Endothelial cell of umbilical vein (primary cell): Measurements from ENCODE around the gene NDUFA1. TPM values are rescaled to one million over a fixed set of nuclear protein-coding genes. Genes with fewer than 3 reads are reported as not detected.
"Not testable (repeated sequence)": the region's sequence is repeated elsewhere in the genome, so short reads cannot be mapped to it uniquely, and the experiment has no call there.

Experiments
- Bru-seq: library from RNA; stranded (reverse); fragments of 400-500 nt; gene quantifications from one replicate; lab custom pipeline; 2021; lab: Mats Ljungman, UMichigan
- BruChase-seq, 2 experiments: library from RNA; stranded (reverse); fragments of 400-500 nt; gene quantifications; one replicate each; lab custom pipeline; 2021; lab: Mats Ljungman, UMichigan
- BruUV-seq: library from RNA; stranded (reverse); fragments of 400-500 nt; replicated peaks from 2 replicates; lab custom pipeline; 2021; lab: Mats Ljungman, UMichigan
- CTCF ChIA-PET: fragments of 300-600, 350-600 bp; sonication (Branson Sonifier 250); formaldehyde crosslinking; loops from one replicate; lab custom pipeline; 2021; ENCODE audit warnings: antibody characterized with exemption, inconsistent platforms; lab: Charles Lee
- POLR2A ChIA-PET: fragments of 300-600, 350-600 bp; sonication (Branson Sonifier 250); formaldehyde crosslinking; loops from one replicate; lab custom pipeline; 2021; ENCODE audit warnings: antibody characterized with exemption, inconsistent platforms; lab: Charles Lee
- DNase-seq: peaks from one replicate; pipeline ENCODE4 v3.0.0-alpha.2; 2011; ENCODE audit warnings: low read depth, low spot score
- FAIRE-seq: peaks from 2 replicates; lab custom pipeline; 2011; peaks lifted over from hg19 to GRCh38; lab: Jason Lieb, UNC
- H2AFZ ChIP-seq: 2 replicates; pipeline ENCODE4 v1.6.0; 2012; ENCODE audit warnings: low read depth, low read length, control low read depth, inconsistent platforms
- H3K27ac ChIP-seq: 2 replicates; pipeline ENCODE4 v1.5.1; 2011; ENCODE audit warnings: low read depth, mild to moderate bottlenecking, control low read depth, low read length, moderate library complexity; ENCODE audit not compliant: insufficient read depth
- H3K27me3 ChIP-seq, 2 experiments: 2 replicates each; pipeline versions ENCODE4 v1.6.0 to v1.6.1; 2011; ENCODE audit warnings: low read length in 2 of 2, mixed read lengths in 1 of 2; ENCODE audit not compliant: control insufficient read depth in 2 of 2, insufficient read depth in 2 of 2
- H3K36me3 ChIP-seq, 2 experiments: 2 replicates in 1 of 2; 3 replicates in 1 of 2; pipeline ENCODE4 v1.5.1; 2011; ENCODE audit warnings: low read length in 2 of 2, mild to moderate bottlenecking in 1 of 2, moderate library complexity in 1 of 2; ENCODE audit not compliant: control insufficient read depth in 2 of 2, insufficient read depth in 2 of 2; ENCODE audit errors: extremely low read depth in 1 of 2
- H3K4me1 ChIP-seq: 3 replicates; pipeline ENCODE4 v1.5.1; 2011; ENCODE audit warnings: mild to moderate bottlenecking, low read length; ENCODE audit not compliant: control insufficient read depth, insufficient read depth; ENCODE audit errors: extremely low read depth
- H3K4me2 ChIP-seq: 2 replicates; pipeline ENCODE4 v1.6.1; 2011; ENCODE audit warnings: low read length, control low read depth, mixed read lengths; ENCODE audit not compliant: insufficient read depth
- H3K4me3 ChIP-seq, 3 experiments: fragments of 200-600 bp in 1 of 3; sonication (generic), shearing (Covaris generic) in 1 of 3; replicated peaks in 1 of 3; 2 replicates each; pipeline ENCODE4 v1.5.1; 2011 to 2016; ENCODE audit warnings: control low read depth in 3 of 3, low read length in 3 of 3, mild to moderate bottlenecking in 2 of 3, inconsistent platforms in 1 of 3, low read depth in 1 of 3, moderate library complexity in 1 of 3; ENCODE audit not compliant: insufficient read depth in 1 of 3
- H3K79me2 ChIP-seq: 2 replicates; pipeline ENCODE4 v1.6.0; 2012; ENCODE audit warnings: low read length, inconsistent platforms; ENCODE audit not compliant: control insufficient read depth, insufficient read depth
- H3K9ac ChIP-seq: replicated peaks from 2 replicates; pipeline ENCODE3; 2011; ENCODE audit warnings: low read length, control low read depth; ENCODE audit not compliant: insufficient read depth; ENCODE audit errors: extremely low read depth
- H3K9me1 ChIP-seq: replicated peaks from 3 replicates; pipeline ENCODE4 v1.6.0; 2011; ENCODE audit warnings: mild to moderate bottlenecking, low read length; ENCODE audit not compliant: control insufficient read depth, insufficient read depth; ENCODE audit errors: extremely low read depth
- H3K9me3 ChIP-seq: replicated peaks from 2 replicates; pipeline ENCODE4 v1.5.1; 2012; ENCODE audit warnings: low read length, inconsistent platforms; ENCODE audit not compliant: control insufficient read depth, insufficient read depth
- H4K20me1 ChIP-seq: replicated peaks from 2 replicates; pipeline ENCODE3; 2011; ENCODE audit warnings: mild to moderate bottlenecking, low read length; ENCODE audit not compliant: control insufficient read depth, insufficient read depth; ENCODE audit errors: extremely low read depth
- FOS ChIP-seq: IDR thresholded peaks from 2 replicates; pipeline ENCODE4 v1.6.1; 2011; ENCODE audit warnings: mild to moderate bottlenecking, low read length, moderate library complexity, borderline replicate concordance; ENCODE audit not compliant: insufficient read depth
- JUN ChIP-seq: IDR thresholded peaks from 2 replicates; pipeline ENCODE4 v1.6.1; 2011; ENCODE audit warnings: borderline replicate concordance, low read depth; ENCODE audit not compliant: insufficient read length, insufficient read depth
- POLR2A ChIP-seq: IDR thresholded peaks from 2 replicates; pipeline ENCODE4 v1.6.1; 2012; ENCODE audit warnings: low read depth, mild to moderate bottlenecking, control low read depth, low read length
- POLR2AphosphoS5 ChIP-seq: IDR thresholded peaks from 2 replicates; pipeline ENCODE4 v1.6.1; 2012; ENCODE audit warnings: low read depth, mild to moderate bottlenecking, control low read depth, low read length, moderate library complexity; ENCODE audit not compliant: insufficient read depth
- dilution Hi-C: fragments of 300-500 bp; cut with MboI; formaldehyde crosslinking; loops from one replicate; pipeline ENCODE4 v1.15.0; 2019; ENCODE audit warnings: low sequenced_read_pairs; ENCODE audit not compliant: extremely low pct_ligation_motif_present
- intact Hi-C: fragments of 100-400 bp; cut with micrococcal nuclease; formaldehyde crosslinking; loops from one replicate; pipeline ENCODE4 v1.10.0; 2022
- long read RNA-seq: library from polyadenylated mRNA; stranded (forward); transcript quantifications from one replicate; pipeline ENCODE4 v2.0.0, GENCODE V29; 2021
- polyA minus RNA-seq, 3 experiments: library from RNA; depleted of rRNA, polyadenylated mRNA; stranded (reverse); fragments of >200 nt; gene quantifications; 1 replicate in 1 of 3; 2 replicates in 2 of 3; pipeline ENCODE4 v1.2.3, GENCODE V29; 2011
- polyA plus RNA-seq, 4 experiments: library from polyadenylated mRNA; depleted of rRNA in 3 of 4; stranded (reverse) in 3 of 4; unstranded in 1 of 4; fragments of >200 nt; gene quantifications; 2 replicates each; pipeline versions ENCODE4 v1.2.1 to v1.2.3, GENCODE V29; 2011 to 2012; ENCODE audit warnings: missing spikeins in 1 of 4
- total RNA-seq: library from RNA; stranded (reverse); gene quantifications from 2 replicates; pipeline ENCODE4 v1.2.3, GENCODE V29; 2021

Gene NDUFA1
- total RNA-seq: 89.9 and 96.3 TPM in 2 replicates
- polyA plus RNA-seq: 61.2 and 93.4 TPM in 2 replicates
- 110 and 150 TPM in 2 replicates for polyA plus RNA-seq (2011; cell fraction: cytosol; rRNA removed)
- polyA plus RNA-seq (2011; cell fraction: nucleus; rRNA removed): 32.0 and 40.3 TPM in 2 replicates
- 170 and 190 TPM in 2 replicates for polyA plus RNA-seq (2012)
- 47.1 and 50.5 TPM in 2 replicates for polyA minus RNA-seq
- polyA minus RNA-seq (2011; cell fraction: cytosol; rRNA and poly(A)+ RNA removed): 51.4 TPM
- polyA minus RNA-seq (2011; cell fraction: nucleus; rRNA and poly(A)+ RNA removed): 4.5 and 5.0 TPM in 2 replicates
- percentile 73 among the genes with signal in this experiment for Bru-seq, nascent RNA
- BruChase-seq, experiment 1, labeled RNA remaining after a 6-hour chase: percentile 69 among the genes with signal in this experiment
- BruChase-seq, experiment 2, labeled RNA remaining after a 2-hour chase: percentile 66 among the genes with signal in this experiment
- long read RNA-seq, transcript NDUFA1-201 (3 exons, 766 nt): major isoform, 704 of 740 reads
- long read RNA-seq, partial matches to known transcripts: 32 of 740 reads
- long read RNA-seq, other reads (novel, unspliced or antisense): 4 of 740 reads

DNA sequence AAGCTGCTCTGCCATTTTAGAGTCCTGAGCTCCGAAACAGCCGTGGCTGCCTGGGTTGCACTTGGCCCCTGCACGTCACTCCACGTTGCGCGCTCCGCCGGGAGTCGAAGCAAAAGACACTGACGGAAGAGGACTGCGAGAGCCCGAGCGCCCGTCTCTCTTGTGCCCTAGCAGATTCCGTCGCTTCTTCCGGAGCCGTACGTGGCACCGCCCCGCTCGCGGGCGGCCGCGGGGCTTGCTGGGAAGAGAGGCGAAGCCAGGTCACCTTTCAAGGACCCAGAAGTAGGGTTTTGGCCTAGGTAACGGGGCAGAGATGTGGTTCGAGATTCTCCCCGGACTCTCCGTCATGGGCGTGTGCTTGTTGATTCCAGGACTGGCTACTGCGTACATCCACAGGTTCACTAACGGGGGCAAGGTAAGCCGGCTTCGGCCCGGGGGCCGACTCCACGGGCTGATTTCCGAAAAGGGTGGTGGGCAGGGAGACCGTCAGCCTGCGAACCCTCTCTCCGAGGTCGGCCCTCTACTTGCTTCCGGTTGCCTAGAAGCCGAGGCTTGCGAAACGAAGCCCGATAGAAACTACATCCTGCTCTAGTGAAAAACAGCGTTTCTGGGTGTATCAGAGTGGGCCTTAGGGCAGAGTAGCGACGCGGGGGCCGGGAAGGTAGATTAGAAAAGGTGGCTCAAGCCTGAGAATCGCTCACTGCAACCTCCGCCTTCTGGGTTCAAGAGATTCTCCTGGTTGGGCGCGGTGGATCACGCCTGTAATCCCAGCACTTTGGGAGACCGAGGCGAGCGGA is at the start of gene NDUFA1, which contains the start of gene RNF113A:
Gene NDUFA1, plus strand, starts transcription at position 234 of the 797 bp plus-strand sequence. Its CDS starts 80 bp downstream, at position 314.
Gene RNF113A, minus strand, starts transcription at position 135 of the 797 bp plus-strand sequence. Its CDS starts 120 bp downstream, at position 15.
- Histone ChIP-seq H3K27me3 (no peaks in the 10 kb centered on the region), H3K4me2 (peak within 1 kb of the TSS; percentile 80), H3K36me3 (no peaks in the 10 kb centered on the region), H3K27ac (peak within 1 kb of the TSS; percentile 87), H2AFZ (peak within 1 kb of the TSS; percentile 96), H3K9me1 (no peaks in the 10 kb centered on the region), H3K9ac (peak within 1 kb of the TSS; percentile 94), H3K9me3 (no peaks in the 10 kb centered on the region), H3K79me2 (peaks cover 31% of the 10 kb centered on the region), H3K4me1 (peaks cover 11% of the 10 kb centered on the region), H3K4me3 (peak within 1 kb of the TSS; percentile 74 to 93 (median 84)), H4K20me1 (no peaks in the 10 kb centered on the region)
- ChIA-PET POLR2A (interaction anchor here (1.5 to 1.6 kb wide), 2 partner anchors 19 to 80 kb away, joined by 4 to 5 read pairs; partner anchors contain the start of genes RPL39 and UPF3B), CTCF (interaction anchor here (0.9 to 1.9 kb wide), 2 partner anchors 10 to 19 kb away, joined by 3 to 8 read pairs; partner anchors contain the start of gene UPF3B)
- TSS peak; percentile 73 for BruUV-seq
- dilution Hi-C loops: no loop called here
- DNase-seq (peak; percentile 69), FAIRE-seq (peak; percentile 68)
- no peak for TF ChIP-seq FOS
- no peak for TF ChIP-seq JUN
- TF ChIP-seq POLR2AphosphoS5: peak; percentile 70
- peak; percentile 80 for TF ChIP-seq POLR2A
- intact Hi-C loops: loop anchor here (1.0 to 5.0 kb wide), 4 partner anchors 18 to 249 kb away; partner anchors contain the start of gene RPL39

DNA sequence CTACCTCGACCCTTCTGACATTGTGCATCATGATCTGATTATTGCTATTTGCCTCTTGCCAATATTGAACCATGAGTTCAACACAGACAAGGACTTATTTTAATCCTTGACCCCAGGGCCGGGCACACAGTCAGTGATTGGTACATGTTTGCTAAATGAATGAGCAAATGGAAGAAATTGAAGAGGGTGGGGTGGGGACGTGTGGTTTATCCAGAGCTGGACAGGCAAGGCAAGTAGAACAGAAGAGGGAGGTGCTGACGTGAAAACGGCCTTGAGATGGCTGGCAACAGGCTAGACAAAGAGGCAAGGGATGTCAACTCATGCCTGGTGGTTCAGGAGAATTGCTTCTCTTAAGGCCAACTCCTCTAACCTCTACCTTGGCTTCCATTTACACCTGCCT is 47.4 kb upstream of the NDUFA1 start:
- BruUV-seq, H3K9me1 ChIP-seq, DNase-seq, CTCF ChIA-PET, H3K4me3 ChIP-seq, H3K9ac ChIP-seq, H3K36me3 ChIP-seq, H3K9me3 ChIP-seq, POLR2A ChIA-PET, FAIRE-seq, H2AFZ ChIP-seq, H3K79me2 ChIP-seq, H3K4me2 ChIP-seq, H4K20me1 ChIP-seq, H3K27me3 ChIP-seq, intact Hi-C loops, H3K27ac ChIP-seq, H3K4me1 ChIP-seq, dilution Hi-C loops: not testable (repeated sequence)
